ENCODE results near the gene MATN3.

DNA sequence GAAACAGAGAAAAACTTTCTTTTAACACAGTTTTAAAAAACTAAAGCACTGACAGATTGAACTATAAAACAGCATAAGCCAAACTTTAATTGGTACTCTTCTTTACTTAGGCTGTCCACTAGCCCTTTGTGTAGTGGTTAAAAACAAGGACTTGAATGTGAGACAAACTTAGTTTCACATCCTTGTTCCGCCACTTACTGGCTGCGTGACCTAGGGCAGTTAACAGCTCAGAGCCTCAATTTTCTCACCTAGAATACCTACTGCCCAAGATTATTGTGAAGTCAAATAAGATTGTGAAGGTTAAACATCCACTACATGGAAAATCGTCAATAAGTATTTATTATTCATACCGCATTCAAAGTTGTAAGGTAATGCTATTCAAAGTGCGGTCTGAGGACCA, 24.5 kb downstream of the MATN3 start:
- no peak for TF ChIP-seq CTCF (conservative IDR thresholded peaks at IDR 0.05; ENCODE audit: low read depth, low read length)
- TF ChIP-seq EZH2 (IDR thresholded peaks at IDR 0.05; ENCODE audit: borderline replicate concordance, low read depth, low read length, poor library complexity, severe bottlenecking), result no peak
